ENCODE results near the gene MED8. TPM values are rescaled to one million over a fixed set of nuclear protein-coding genes. Genes with fewer than 3 reads are reported as not detected.
A peak's percentile ranks its signal among the peaks of the same experiment; 100 is the strongest.

The MED8 gene
- total and polyA plus RNA-seq, 9 of the 15 experiments (the other 6 are each of a cell fraction or from before 2014, with no cell fraction given), result 23.0 to 120 (median 56.4) TPM

DNA sequence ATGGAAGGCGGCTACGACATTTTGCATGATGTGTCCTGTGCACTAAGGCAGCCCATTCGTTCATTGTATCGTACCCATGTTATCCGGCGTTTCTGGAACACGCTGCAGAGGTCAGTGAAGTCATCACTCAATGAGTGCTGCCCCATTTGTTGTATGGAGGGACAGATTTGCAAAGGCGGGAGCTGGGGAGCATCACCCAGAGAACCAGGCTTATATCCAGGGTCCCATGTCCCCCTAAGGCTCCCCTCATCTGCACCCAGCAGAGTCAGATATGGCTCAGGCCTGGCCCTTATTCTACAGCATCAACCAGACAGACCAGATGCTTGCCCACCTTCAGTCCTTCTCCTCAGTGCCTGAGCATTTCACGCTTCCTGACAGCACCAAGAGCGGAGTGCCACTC, 31.3 kb upstream of the MED8 start (continued):
- TF ChIP-seq NFIX (CRISPR knock-in tag; IDR thresholded peaks at IDR 0.05; ENCODE audit: low read depth), result no peak

DNA sequence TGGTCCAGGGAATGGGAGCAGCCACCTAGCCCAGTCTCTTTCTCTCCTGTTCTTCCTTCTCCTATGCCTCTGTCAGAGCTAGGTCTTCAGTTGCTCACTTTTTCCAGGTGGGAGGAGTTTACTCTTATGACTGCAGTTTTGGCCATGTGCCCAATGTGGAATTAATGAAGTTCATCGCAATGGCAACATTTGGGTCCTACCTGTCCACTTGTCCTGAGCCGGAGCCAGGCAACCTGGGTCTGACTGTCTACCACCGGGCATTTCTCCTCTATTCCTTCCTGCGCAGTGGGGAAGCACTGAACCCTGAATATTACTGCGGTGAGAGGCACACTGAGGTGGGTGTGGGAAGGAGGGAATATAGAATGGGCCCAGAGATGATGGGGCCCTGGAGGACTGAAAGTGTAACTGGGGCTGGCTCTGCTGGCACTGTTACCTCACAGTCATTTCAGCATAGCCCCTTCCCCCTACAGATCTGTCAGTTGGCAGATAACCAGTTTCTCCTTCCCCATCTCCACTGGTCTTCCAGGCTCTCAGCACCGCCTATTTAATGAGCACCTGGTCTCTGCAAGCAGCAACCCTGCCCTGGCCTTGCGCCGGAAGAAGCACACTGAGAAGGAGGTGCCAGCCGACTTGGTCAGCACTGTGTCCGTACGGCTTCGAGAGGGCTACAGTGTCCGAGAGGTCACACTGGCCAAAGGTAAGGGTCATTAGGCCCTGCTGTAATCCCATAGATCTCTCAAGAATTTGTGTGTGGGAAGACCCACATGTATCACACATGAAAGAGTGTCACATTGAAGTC, 30.2 kb upstream of the MED8 start:
- no peak for FAIRE-seq
- BruUV-seq (replicated peaks), result no TSS peak
- Histone ChIP-seq H3K36me3 (ENCODE audit: control insufficient read depth, insufficient read depth, low read length) (peaks cover 64% of the 10 kb centered on the region; the same call in 2 of the 3 replicates), H3K9ac (ENCODE audit: insufficient read depth in 1 of 2, low read depth in 2 of 2, low read length in 2 of 2) (no peak overlapping the region), H3K9me1 (ENCODE audit: control insufficient read depth, insufficient read depth, low read length) (peaks cover 5% of the 10 kb centered on the region), H3K4me2 (ENCODE audit: insufficient read depth, low read length) (no peak overlapping the region), H3K9me3 (replicated peaks; ENCODE audit: control insufficient read depth, insufficient read depth, low read depth, low read length) (no peaks in the 10 kb centered on the region), H3K4me1 (replicated peaks in 1 of 2; ENCODE audit: control insufficient read depth in 2 of 2, insufficient read depth in 2 of 2, low read length in 2 of 2) (no peaks in the 10 kb centered on the region; a peak in 1 of 5 replicates), H3K4me3 (no peak overlapping the region), H3K27ac (ENCODE audit: extremely low read depth, low read depth, low read length) (no peak overlapping the region), H4K20me1 (replicated peaks; ENCODE audit: control insufficient read depth, insufficient read depth, low read length) (no peaks in the 10 kb centered on the region; the same call in 1 of the 2 replicates), H3K79me2 (ENCODE audit: control insufficient read depth, insufficient read depth, low read length) (no peaks in the 10 kb centered on the region), H2AFZ (ENCODE audit: low read depth, low read length) (no peak overlapping the region), H3K27me3 (ENCODE audit: control insufficient read depth in 2 of 2, insufficient read depth in 2 of 2, low read length in 2 of 2) (no peaks in the 10 kb centered on the region)
- no peak for DNase-seq (ENCODE audit: extremely low read depth in 1 of 4, low spot score in 3 of 4)
- POLR2A ChIA-PET, result interaction anchor here (1.0 to 1.1 kb wide), 2 partner anchors 16 to 35 kb away, joined by 3 read pairs; no protein-coding TSS in a partner anchor
- CTCF ChIA-PET (ENCODE audit: low intra/inter-chr PET ratio), result no interaction called here
- in situ Hi-C loops (cut with MboI) (loop anchor here (10.0 kb wide), 1 partner anchor 515 kb away; no protein-coding TSS in a partner anchor), intact Hi-C loops (cut with micrococcal nuclease) (no loop called here)
- WGBS (ENCODE audit: insufficient coverage, low coverage, missing lambda C conversion rate), result 91% methylated on average over 13 of the region's 13 CpGs
- TF ChIP-seq ZNF24 (IDR thresholded peaks at IDR 0.05) (0 out of 2 replicates have a peak, but pooled peaks have one; percentile 52), NFIC (IDR thresholded peaks at IDR 0.05) (peak; percentile 69), SMARCA4 (IDR thresholded peaks at IDR 0.05) (no peak), NFYB (IDR thresholded peaks at IDR 0.05; ENCODE audit: extremely low read depth, insufficient read length) (no peak)
- ATAC-seq, result no peak
